Heart left ventricle (tissue), 16 donors: ENCODE data around the gene IGFL2. TPM values are rescaled to one million over a fixed set of nuclear protein-coding genes. Genes with fewer than 3 reads are reported as not detected.

Experiments
- ATAC-seq, 4 donors: fragments of 200-7000 bp; cut with Tn5 transposase; one replicate each; pipeline ENCODE4 v1.9.1; 2020 to 2022; ENCODE audit warnings: moderate library complexity in 4 of 4, mild to moderate bottlenecking in 3 of 4, moderate number of reproducible peaks in 1 of 4
- DNase-seq, 5 donors: peaks; one replicate each; pipeline ENCODE4 v3.0.0-alpha.2; 2020
- H3K27ac ChIP-seq, 12 donors: fragments of 200-600 bp; sonication (generic) in 4 of 12; one replicate each; pipeline versions ENCODE4 v1.5.0 to v1.8.0; 2016 to 2022; ENCODE audit warnings: mild to moderate bottlenecking in 2 of 12
- H3K27me3 ChIP-seq, 9 donors: fragments of 200-600 bp; sonication (generic) in 2 of 9; one replicate each; pipeline versions ENCODE4 v1.5.1 to v1.8.0; 2016 to 2022; ENCODE audit warnings: mild to moderate bottlenecking in 3 of 9
- H3K36me3 ChIP-seq, 9 donors: fragments of 200-600 bp; sonication (generic) in 2 of 9; one replicate each; pipeline versions ENCODE4 v1.5.0 to v1.8.0; 2018 to 2022; ENCODE audit warnings: mild to moderate bottlenecking in 2 of 9
- H3K4me1 ChIP-seq, 12 donors: fragments of 200-600 bp; sonication (generic) in 4 of 12; one replicate each; pipeline versions ENCODE4 v1.5.0 to v1.8.0; 2016 to 2022; ENCODE audit warnings: mild to moderate bottlenecking in 3 of 12
- H3K4me3 ChIP-seq, 12 donors: fragments of 200-600 bp; sonication (generic) in 4 of 12; one replicate each; pipeline versions ENCODE4 v1.5.0 to v1.8.0; 2017 to 2022; ENCODE audit warnings: mild to moderate bottlenecking in 9 of 12, moderate library complexity in 4 of 12
- H3K9me3 ChIP-seq, 12 donors: fragments of 200-600 bp; sonication (generic) in 4 of 12; one replicate each; pipeline versions ENCODE4 v1.5.0 to v1.8.0; 2016 to 2022; ENCODE audit warnings: mild to moderate bottlenecking in 1 of 12
- POLR2A ChIP-seq, 2 donors: fragments of 450-650 bp; IDR thresholded peaks; one replicate each; pipeline ENCODE4 v1.6.1; 2017; ENCODE audit warnings: antibody characterized with exemption in 2 of 2, mild to moderate bottlenecking in 2 of 2, moderate library complexity in 2 of 2
- WGBS, 4 donors: extraction: QIAGEN DNeasy Blood & Tissue Kit in 2 of 4; methylation state at CpG; one replicate each; pipeline versions ENCODE4 v1.1.5 to v1.1.7; 2013 to 2018; 5-methylcytosine and 5-hydroxymethylcytosine counted together
- intact Hi-C, 10 donors: fragments of 100-400 bp; cut with DNase I; formaldehyde crosslinking; loops; one replicate each; pipeline versions ENCODE4 v1.11.1 to v1.14.2; 2022
- polyA plus RNA-seq, 2 donors: library from polyadenylated mRNA; stranded (reverse); fragments of 200-250 nt; gene quantifications; one replicate each; pipeline ENCODE4 v1.2.3, GENCODE V29; 2013
- total RNA-seq, 9 donors: library from RNA; depleted of rRNA in 2 of 9; stranded (reverse); fragments of >200 nt in 2 of 9; fragmentation: NEBNext Ultra II Directional in 3 of 9; extraction: Animal tissue kit (Norgen Biotek cat#: 25700) in 3 of 9; gene quantifications; one replicate each; pipeline versions ENCODE4 v1.1.0 to v1.2.4, GENCODE V29; 2016 to 2023
- TF ChIP-seq, protein P1 (sequence below), 12 donors: fragments of 200-600 bp; sonication (generic) in 4 of 12; IDR thresholded peaks; one replicate each; pipeline versions ENCODE4 v1.5.0 to v1.8.0; 2018 to 2022; ENCODE audit warnings: antibody characterized with exemption in 12 of 12, mild to moderate bottlenecking in 5 of 12
- donor health status: ischemic (EF 13 %, LVEDD 7.1; RV severe dilation, severe dysfunction).
- donor health status: healthy with polysubstance abuse.
- donor health status: DM: no; HTN: yes; CAD: no.
- donor health status: DM: no; HTN: no; CAD: no.
- donor health status: ischemic (EF 25% LVEDD 6.9; RV normal size, moderate dysfunction).
- donor health status: ischemic (EF 25% LVEDD 5.7; RV mildly dilated, moderate dysfunction).
- donor health status: healthy.
- donor health status: DM: yes; HTN: yes; CAD: no.
- donor health status: ischemic (EF 35%, LVEDD 5.7; RV mildly dilated, moderate dysfunction).
- donor health status: nonischemic (EF 11% LVEDD 7.7; RV severe dilation, severe dysfunction).
- donor health status: DM: yes; HTN: yes; CAD: no.
- donor health status: PGD.
- donor health status: ischemic (EF 29% LVEDD 5.4; RV normal size, mild dysfunction).
- donor health status: nonischemic (EF 23%, LVEDD 6.1; RV moderate dilation, normal function).

The IGFL2 gene
- total and polyA plus RNA-seq, 11 donors, result 1.4 TPM; not detected in 10

DNA sequence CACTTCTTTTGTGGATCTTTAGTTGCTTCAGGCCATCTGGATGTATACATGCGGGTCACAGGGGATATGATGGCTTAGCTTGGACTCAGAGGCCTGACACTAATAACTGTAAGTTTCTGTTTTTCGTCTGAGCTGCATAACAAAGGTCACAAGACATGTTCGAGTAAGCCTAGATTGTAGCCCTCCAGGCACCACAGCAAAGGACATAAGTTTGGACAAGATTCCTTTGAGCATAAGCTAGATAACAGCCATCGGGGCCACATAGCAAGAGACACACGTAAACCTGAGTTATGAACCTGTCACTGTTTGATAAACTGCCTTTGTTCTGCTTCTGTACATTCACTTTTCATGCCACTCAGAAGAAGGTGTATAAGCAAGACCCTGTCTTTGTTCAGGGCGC is 38.2 kb upstream of the IGFL2 start:
- intact Hi-C loops, result no loop called here
- ATAC-seq (no peak), DNase-seq (no peak)
- WGBS, 4 donors, result 52 to 63% (median 53%) methylated on average over 6 of the region's 6 CpGs
- H3K4me1 ChIP-seq, result no peaks in the 10 kb centered on the region
- peaks cover 0 to 25% (median 5%) of the 10 kb centered on the region in 9 donors for H3K27me3 ChIP-seq
- no peak overlapping the region for H3K4me3 ChIP-seq
- TF ChIP-seq, protein P1, sequence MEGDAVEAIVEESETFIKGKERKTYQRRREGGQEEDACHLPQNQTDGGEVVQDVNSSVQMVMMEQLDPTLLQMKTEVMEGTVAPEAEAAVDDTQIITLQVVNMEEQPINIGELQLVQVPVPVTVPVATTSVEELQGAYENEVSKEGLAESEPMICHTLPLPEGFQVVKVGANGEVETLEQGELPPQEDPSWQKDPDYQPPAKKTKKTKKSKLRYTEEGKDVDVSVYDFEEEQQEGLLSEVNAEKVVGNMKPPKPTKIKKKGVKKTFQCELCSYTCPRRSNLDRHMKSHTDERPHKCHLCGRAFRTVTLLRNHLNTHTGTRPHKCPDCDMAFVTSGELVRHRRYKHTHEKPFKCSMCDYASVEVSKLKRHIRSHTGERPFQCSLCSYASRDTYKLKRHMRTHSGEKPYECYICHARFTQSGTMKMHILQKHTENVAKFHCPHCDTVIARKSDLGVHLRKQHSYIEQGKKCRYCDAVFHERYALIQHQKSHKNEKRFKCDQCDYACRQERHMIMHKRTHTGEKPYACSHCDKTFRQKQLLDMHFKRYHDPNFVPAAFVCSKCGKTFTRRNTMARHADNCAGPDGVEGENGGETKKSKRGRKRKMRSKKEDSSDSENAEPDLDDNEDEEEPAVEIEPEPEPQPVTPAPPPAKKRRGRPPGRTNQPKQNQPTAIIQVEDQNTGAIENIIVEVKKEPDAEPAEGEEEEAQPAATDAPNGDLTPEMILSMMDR (IDR thresholded peaks at IDR 0.05), result no peak
- TF ChIP-seq POLR2A (IDR thresholded peaks at IDR 0.05), result no peak
- H3K36me3 ChIP-seq, result no peaks in the 10 kb centered on the region
- no peak overlapping the region for H3K27ac ChIP-seq
- H3K9me3 ChIP-seq, result peaks cover 0 to 4% (median 0%) of the 10 kb centered on the region in 12 donors

DNA sequence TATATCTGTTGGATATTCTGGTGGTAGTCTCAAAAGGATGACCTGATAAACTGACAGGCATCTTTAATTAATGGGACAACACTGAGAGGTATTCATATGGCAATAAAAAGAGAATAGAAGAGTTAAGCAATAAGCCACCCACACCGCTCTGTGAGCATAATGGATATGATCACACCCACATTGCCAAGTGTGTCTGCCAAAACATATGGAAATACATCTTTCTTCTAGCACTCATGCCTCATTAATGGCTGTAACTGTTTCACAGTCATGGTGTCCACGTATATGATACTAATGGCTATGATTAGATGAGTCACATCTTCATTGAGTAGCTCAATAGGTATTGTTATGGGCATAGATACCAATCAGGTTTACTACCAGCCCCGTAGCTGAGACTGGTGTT is 36.7 kb upstream of the IGFL2 start:
- Histone ChIP-seq H3K27ac (no peak overlapping the region), H3K4me3 (no peak overlapping the region), H3K4me1 (no peaks in the 10 kb centered on the region), H3K27me3 (peaks cover 0 to 32% (median 6%) of the 10 kb centered on the region in 9 donors), H3K36me3 (no peaks in the 10 kb centered on the region), H3K9me3 (no peaks in the 10 kb centered on the region)
- intact Hi-C loops, result no loop called here
- ATAC-seq (no peak), DNase-seq (no peak)
- 60 to 77% (median 75%) methylated on average over 3 of the region's 3 CpGs for WGBS, 4 donors
- TF ChIP-seq POLR2A (IDR thresholded peaks at IDR 0.05), result no peak
- TF ChIP-seq, protein P1 (IDR thresholded peaks at IDR 0.05), result no peak

DNA sequence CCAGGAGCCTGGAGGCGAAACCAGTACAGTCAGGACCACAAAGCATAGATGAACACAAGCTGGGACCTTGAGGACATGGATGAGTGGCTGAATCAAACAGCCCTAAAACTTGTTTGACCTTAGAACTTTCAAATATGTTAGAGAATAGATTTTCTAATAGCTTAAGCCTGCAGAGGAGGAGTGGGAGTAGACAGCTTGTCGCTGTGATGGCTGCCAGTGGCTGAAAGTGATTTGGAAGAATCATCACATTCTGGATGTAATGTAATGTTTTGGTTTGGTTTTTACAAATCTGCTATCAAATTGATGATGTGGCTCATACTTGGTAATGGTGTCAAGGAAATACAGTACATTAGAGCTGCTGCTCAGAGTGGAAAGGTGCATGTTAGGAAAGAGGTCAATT is 35.5 kb upstream of the IGFL2 start:
- intact Hi-C loops, result no loop called here
- Histone ChIP-seq H3K9me3 (no peaks in the 10 kb centered on the region), H3K27me3 (peaks cover 0 to 33% (median 9%) of the 10 kb centered on the region in 9 donors), H3K27ac (no peak overlapping the region), H3K4me3 (no peak overlapping the region), H3K36me3 (no peaks in the 10 kb centered on the region), H3K4me1 (no peaks in the 10 kb centered on the region)
- ATAC-seq (no peak), DNase-seq (no peak)
- WGBS, 4 donors, result 58 to 70% (median 68%) methylated on average over 2 of the region's 2 CpGs
- TF ChIP-seq, protein P1 (IDR thresholded peaks at IDR 0.05), result no peak
- TF ChIP-seq POLR2A (IDR thresholded peaks at IDR 0.05), result no peak

DNA sequence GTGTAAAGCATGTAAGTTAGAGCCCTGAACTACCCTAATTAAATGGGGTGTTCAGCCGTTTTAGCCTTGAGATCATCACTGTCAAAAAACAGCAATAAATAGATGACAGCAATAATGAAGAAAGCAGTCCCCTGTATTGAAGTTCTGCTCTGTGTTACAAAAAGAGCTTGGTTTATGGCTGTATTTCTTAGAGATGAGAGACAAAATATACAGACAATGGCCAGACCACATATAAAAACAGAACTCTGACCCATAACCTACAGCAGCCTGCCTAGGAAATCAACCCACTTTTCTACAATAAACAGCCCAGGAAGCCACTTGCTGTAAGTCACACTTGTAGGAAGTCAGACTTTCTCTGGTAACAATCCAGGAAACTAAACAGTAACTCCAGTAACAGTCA is 34.3 kb upstream of the IGFL2 start:
- TF ChIP-seq, protein P1 (IDR thresholded peaks at IDR 0.05), result no peak
- TF ChIP-seq POLR2A (IDR thresholded peaks at IDR 0.05), result no peak
- Histone ChIP-seq H3K4me1 (no peaks in the 10 kb centered on the region), H3K4me3 (no peak overlapping the region), H3K27ac (no peak overlapping the region), H3K9me3 (no peaks in the 10 kb centered on the region), H3K27me3 (peaks cover 0 to 36% (median 9%) of the 10 kb centered on the region in 9 donors), H3K36me3 (no peaks in the 10 kb centered on the region)
- ATAC-seq, result no peak
- WGBS, 4 donors, result 50 to 74% (median 64%) methylated on average over 1 of the region's 1 CpG
- DNase-seq, result no peak
- intact Hi-C loops, result no loop called here
